HuH-7.5 (cell line): Measurements from ENCODE around the gene FNDC3B.

ENCODE experiments used
- DNase-seq: peaks from one replicate; pipeline ENCODE4 v3.0.0; 2011; ENCODE audit warnings: low spot score

The FNDC3B gene

DNA sequence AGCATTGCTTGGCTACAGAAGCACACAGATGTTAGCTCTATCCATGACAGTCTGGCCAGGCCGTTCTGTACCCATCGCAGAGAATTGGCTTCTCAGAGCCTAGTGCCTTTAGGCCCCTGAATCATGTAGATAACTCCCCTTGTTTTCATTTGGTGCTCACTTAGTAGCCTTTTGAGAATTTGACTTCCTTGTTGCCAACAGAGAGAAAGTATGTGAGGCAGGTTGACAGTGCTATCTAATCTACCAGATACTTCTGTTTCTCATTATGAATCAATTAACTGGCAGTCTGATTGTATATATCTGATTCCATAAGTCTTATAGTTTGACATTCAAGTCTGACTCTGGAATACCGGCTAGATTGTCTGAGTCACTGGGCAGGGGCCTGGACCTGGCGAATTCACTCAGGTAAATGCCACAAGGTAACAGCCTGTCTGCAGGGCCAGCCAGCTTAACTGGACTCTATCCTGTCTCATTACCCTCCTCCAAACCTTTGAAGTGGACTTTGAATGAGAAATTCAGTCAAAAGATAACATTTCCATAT lies 248.6 kb downstream of the FNDC3B start:
- DNase-seq = no peak

DNA sequence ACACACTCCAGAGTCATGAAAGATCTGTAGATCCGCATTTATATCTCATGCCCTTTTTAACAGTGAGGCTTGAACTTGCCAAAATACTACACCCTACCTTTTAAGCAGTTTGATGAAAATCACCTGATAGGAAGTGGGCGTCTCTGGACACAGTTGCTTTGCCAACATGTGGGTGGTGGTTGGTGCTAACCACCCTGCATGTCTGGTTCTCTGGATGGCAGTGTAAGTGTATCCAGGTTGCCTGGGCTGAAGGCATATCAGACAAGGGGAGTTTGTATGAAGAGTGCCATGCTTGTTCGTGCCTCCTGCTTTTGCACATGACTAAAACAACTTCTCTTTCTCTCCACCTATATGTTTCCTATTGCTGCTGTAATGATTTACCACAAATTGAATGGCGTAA lies 249.3 kb downstream of the FNDC3B start:
- DNase-seq = no peak

GRCh38 chr3:172289583-172289982 lies 250.2 kb downstream of the FNDC3B start:
- DNase-seq = no peak

- no peak for DNase-seq
Observed at GRCh38 chr3:172290457-172290856, 251.1 kb downstream of the FNDC3B start.

DNA sequence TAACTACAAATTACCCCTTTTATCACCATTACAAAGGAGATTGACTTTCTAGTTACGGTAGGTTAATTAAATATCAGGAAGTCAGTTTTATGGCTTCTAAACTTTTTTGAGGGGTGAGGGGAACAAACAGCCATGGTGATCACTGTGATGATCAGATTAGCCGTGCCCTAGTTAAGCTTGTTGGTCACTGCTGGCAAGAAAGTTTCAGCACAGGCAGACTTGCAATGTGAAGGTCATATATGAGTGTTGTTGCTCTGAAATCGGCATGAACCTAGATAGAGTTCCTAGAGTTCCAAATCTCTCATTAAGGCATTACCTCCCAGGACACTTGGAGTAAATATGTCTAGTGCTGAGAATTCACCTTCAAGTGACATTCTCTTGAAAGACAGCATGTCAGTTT lies 252.3 kb downstream of the FNDC3B start:
- no peak for DNase-seq

GRCh38 chr3:172292422-172292821 lies 253.0 kb downstream of the FNDC3B start:
- DNase-seq = no peak

- DNase-seq = no peak
Observed at GRCh38 chr3:172293093-172293492, 253.7 kb downstream of the FNDC3B start.

GRCh38 chr3:172294223-172294806 lies 254.9 kb downstream of the FNDC3B start:
- no peak for DNase-seq

- DNase-seq = no peak
Observed at GRCh38 chr3:172296248-172296974, 257.0 kb downstream of the FNDC3B start.

DNA sequence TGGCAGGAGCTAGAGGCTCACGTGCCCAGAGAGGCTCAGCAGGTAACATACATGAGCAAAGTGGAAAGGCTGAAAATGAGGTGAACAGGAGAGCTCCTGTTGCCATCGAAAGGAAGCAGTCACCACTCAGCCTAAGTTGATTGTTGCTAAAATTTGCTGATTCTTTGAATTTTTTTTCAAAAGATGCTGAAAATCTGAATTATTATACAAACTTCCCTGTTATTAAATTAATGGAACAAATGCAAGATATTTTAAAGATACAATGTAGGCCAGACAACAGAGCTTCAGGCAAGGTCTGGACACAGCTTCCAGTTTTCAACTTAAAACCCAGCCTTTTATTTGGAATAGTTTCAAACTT lies 257.6 kb downstream of the FNDC3B start:
- DNase-seq = no peak

DNA sequence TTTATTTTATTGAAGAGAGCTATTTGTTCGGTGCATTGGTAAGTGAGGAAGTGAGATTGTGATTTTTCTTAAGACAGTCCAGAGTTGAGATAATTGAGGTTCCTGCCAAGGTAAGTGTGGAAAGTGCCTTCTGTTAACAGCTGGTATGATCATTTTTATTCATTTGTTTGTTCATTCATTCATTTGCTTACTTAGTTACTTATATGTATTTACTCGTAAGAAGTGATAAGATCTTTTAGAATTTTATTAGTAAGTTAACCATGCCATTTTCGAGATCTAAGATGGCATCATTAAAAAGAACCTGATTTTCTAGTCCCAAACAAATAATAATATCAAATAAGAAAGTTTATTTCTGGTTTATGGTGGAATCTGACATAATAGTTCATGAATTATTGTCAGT lies 258.9 kb downstream of the FNDC3B start:
- no peak for DNase-seq

DNA sequence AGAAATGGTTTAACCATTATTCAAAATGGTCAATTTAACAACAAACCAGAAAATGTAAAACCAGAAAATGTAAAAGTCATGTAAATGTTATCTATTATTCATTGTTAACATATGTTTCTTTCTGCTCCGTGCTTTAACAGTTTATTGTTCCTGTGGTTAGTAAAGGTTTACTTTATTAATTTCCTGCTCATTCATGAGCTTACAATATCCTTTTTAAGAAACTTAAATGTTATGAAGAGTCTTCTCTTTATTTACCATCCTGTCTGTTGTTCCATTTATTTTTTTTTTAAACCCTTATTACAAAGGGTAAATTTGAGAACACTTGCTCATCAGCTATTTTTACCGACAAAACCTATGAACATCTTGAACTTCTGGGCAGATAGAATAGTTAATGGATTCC lies 260.8 kb downstream of the FNDC3B start:
- no peak for DNase-seq

GRCh38 chr3:172300862-172301261 lies 261.5 kb downstream of the FNDC3B start:
- no peak for DNase-seq

- DNase-seq = no peak
Observed at GRCh38 chr3:172302203-172302602, 262.8 kb downstream of the FNDC3B start.

- no peak for DNase-seq
Observed at GRCh38 chr3:172303181-172303580, 263.8 kb downstream of the FNDC3B start.

- DNase-seq = no peak
Observed at GRCh38 chr3:172303941-172304558, 264.7 kb downstream of the FNDC3B start.

DNA sequence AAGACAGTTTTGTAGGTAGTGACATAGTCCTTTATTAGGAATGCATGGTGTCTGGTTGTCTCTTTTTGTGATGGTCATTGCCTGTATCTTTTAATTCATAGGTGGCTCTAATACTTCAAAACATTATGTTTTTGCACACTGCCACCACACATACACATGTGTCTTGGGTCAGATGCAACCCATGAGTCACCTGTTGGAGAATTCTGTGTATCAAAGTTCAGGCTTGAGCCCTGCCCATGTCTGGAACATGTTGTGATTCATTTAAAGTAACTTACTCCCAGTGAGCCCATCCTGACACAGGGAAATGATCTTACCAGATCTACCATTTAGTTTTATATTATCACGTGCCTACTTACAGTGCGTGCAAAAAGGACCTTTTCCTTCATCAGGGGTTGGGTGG lies 266.2 kb downstream of the FNDC3B start:
- no peak for DNase-seq

GRCh38 chr3:172305974-172306373 lies 266.6 kb downstream of the FNDC3B start:
- DNase-seq = no peak

DNA sequence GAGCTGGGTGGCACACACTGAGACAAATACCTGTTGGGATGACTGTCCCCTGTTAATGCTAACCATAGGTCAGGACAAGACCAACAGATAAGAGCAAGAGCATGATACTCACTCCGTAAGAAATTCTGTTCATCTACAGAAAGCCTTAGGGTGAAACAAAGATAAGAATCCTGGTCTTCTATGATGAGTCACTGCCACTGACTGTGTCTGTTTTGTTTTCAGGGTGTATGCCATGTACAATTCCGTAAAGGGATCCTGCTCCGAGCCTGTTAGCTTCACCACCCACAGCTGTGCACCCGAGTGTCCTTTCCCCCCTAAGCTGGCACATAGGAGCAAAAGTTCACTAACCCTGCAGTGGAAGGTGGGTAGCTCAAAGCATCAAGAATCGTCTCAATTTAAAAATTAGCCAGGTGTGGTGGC lies 267.8 kb downstream of the FNDC3B start:
- DNase-seq = no peak

DNA sequence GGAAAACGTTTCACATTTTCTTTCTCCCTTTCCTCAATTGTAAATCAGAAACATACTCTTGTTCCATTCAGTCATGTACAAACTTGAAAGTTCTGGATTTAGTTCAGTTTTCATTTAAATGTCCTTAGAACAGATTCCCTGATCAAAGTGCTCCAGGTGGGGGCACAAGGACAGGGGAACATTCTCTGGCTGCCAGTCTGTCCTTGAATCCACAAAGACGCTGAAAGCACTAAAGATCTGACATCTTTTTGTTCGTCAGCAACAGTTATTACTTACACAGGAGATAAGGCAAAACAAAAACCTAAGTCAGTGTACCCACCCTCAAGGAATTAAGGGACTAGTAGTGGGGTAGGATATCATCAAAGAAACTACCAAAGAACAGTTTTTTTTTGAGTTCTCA lies 269.7 kb downstream of the FNDC3B start:
- no peak for DNase-seq

DNA sequence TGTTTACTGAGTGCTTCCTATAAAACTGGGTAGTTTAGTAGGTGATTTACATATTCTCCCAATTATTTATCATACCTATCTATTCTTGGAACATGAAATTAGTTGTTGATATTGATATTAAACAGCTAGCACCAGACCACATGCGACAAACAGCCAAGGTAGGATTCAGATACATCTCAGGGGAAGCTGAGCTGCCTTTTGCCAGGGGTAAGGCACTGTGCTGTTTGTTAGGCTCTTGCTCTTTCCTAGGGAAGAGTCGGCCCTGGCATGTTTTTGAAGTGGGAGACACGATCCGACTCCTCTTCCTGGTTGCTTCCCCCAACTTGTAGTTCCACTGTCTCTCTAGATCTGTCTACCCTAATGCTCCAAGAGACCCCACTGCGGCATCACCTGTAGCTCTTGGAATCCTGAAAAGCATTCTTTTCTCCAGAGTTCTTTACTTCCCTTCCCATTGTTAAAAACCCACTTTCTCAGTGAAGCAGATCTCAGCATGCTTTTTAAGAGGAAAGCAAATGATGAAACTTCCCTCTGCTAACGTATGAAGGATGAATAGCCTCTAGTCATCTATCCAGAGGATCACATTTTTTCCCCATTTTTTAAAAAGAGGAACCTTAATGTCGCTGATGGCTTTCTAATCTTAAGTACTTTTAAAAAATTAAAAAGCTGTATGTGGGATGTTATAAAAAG lies 270.5 kb downstream of the FNDC3B start:
- no peak for DNase-seq

GRCh38 chr3:172310428-172310760 lies 271.0 kb downstream of the FNDC3B start:
- DNase-seq = no peak

- DNase-seq = no peak
Observed at GRCh38 chr3:172311217-172311616, 271.8 kb downstream of the FNDC3B start.
